ENCODE results near the gene EIF4E3.

GRCh38 chr3:71636482-71636881 lies 88.7 kb downstream of the EIF4E3 start:
- TF ChIP-seq POLR2AphosphoS5 (IDR thresholded peaks at IDR 0.05; ENCODE audit: low read depth, low read length) = no peak
- no peak for TF ChIP-seq SIN3A (IDR thresholded peaks at IDR 0.05; ENCODE audit: borderline replicate concordance, low read depth, low read length)
- TF ChIP-seq, protein P1, sequence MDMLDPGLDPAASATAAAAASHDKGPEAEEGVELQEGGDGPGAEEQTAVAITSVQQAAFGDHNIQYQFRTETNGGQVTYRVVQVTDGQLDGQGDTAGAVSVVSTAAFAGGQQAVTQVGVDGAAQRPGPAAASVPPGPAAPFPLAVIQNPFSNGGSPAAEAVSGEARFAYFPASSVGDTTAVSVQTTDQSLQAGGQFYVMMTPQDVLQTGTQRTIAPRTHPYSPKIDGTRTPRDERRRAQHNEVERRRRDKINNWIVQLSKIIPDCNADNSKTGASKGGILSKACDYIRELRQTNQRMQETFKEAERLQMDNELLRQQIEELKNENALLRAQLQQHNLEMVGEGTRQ (IDR thresholded peaks at IDR 0.05; ENCODE audit: borderline replicate concordance, low read depth, low read length) = no peak
- TF ChIP-seq CTCF (IDR thresholded peaks at IDR 0.05) = no peak
- TF ChIP-seq CHD2 (IDR thresholded peaks at IDR 0.05; ENCODE audit: low read length, partially characterized antibody) = no peak
- TF ChIP-seq EP300 (IDR thresholded peaks at IDR 0.05; ENCODE audit: borderline replicate concordance in 1 of 2, low read depth in 1 of 2, low read length in 1 of 2) = no peak
- no peak for TF ChIP-seq GABPA (IDR thresholded peaks at IDR 0.05; ENCODE audit: low read depth)
- TF ChIP-seq, protein P2, sequence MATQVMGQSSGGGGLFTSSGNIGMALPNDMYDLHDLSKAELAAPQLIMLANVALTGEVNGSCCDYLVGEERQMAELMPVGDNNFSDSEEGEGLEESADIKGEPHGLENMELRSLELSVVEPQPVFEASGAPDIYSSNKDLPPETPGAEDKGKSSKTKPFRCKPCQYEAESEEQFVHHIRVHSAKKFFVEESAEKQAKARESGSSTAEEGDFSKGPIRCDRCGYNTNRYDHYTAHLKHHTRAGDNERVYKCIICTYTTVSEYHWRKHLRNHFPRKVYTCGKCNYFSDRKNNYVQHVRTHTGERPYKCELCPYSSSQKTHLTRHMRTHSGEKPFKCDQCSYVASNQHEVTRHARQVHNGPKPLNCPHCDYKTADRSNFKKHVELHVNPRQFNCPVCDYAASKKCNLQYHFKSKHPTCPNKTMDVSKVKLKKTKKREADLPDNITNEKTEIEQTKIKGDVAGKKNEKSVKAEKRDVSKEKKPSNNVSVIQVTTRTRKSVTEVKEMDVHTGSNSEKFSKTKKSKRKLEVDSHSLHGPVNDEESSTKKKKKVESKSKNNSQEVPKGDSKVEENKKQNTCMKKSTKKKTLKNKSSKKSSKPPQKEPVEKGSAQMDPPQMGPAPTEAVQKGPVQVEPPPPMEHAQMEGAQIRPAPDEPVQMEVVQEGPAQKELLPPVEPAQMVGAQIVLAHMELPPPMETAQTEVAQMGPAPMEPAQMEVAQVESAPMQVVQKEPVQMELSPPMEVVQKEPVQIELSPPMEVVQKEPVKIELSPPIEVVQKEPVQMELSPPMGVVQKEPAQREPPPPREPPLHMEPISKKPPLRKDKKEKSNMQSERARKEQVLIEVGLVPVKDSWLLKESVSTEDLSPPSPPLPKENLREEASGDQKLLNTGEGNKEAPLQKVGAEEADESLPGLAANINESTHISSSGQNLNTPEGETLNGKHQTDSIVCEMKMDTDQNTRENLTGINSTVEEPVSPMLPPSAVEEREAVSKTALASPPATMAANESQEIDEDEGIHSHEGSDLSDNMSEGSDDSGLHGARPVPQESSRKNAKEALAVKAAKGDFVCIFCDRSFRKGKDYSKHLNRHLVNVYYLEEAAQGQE (IDR thresholded peaks at IDR 0.05; ENCODE audit: low read depth, low read length) = no peak
- TF ChIP-seq MAX (IDR thresholded peaks at IDR 0.05; ENCODE audit: low read depth) = no peak
- no peak for TF ChIP-seq NRF1 (IDR thresholded peaks at IDR 0.05; ENCODE audit: low read depth, low read length)
- TF ChIP-seq RXRA (IDR thresholded peaks at IDR 0.05; ENCODE audit: borderline replicate concordance, low read depth) = no peak
- no peak for TF ChIP-seq TCF12 (IDR thresholded peaks at IDR 0.05)
- TF ChIP-seq FOSL2 (IDR thresholded peaks at IDR 0.05; ENCODE audit: borderline replicate concordance, low read depth) = no peak

Data from SK-N-SH (cell line).